Thyroid gland (tissue), 4 donors: ENCODE data around the gene SACM1L.

Source experiments
- POLR2A ChIP-seq, 2 donors: fragments of 450-650 bp; IDR thresholded peaks; one replicate each; pipeline ENCODE4 v1.6.1; 2017; ENCODE audit warnings: antibody characterized with exemption in 2 of 2, mild to moderate bottlenecking in 2 of 2, moderate library complexity in 1 of 2
- TF ChIP-seq, protein P1 (sequence below), 6 experiments: fragments of 200-600 bp in 3 of 6; fragments of 450-650 bp in 3 of 6; sonication (generic) in 3 of 6; IDR thresholded peaks; one replicate each; pipeline ENCODE4 v1.5.1; 2016 to 2019; ENCODE audit warnings: antibody characterized with exemption in 6 of 6, mild to moderate bottlenecking in 2 of 6, inconsistent platforms in 1 of 6, moderate library complexity in 1 of 6

DNA sequence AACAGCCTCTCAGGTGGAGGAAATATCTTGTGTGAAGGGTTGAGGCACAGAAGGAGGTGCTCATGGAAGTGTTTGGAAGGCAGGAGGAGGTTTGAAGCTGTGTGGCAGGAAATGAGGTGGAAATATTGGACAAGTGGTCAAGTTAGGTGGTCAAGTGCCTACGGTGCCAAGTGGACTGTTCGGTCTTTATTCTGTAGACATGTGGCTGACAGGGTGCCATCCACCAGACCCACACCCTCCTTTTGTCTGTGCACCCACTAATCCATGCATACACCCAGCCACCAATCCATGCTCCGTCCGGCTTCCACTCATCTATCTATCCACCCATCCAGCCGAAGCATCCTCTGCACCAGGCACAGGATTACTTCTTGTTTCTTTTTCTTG, 105.0 kb downstream of the SACM1L start:
- TF ChIP-seq, protein P1, sequence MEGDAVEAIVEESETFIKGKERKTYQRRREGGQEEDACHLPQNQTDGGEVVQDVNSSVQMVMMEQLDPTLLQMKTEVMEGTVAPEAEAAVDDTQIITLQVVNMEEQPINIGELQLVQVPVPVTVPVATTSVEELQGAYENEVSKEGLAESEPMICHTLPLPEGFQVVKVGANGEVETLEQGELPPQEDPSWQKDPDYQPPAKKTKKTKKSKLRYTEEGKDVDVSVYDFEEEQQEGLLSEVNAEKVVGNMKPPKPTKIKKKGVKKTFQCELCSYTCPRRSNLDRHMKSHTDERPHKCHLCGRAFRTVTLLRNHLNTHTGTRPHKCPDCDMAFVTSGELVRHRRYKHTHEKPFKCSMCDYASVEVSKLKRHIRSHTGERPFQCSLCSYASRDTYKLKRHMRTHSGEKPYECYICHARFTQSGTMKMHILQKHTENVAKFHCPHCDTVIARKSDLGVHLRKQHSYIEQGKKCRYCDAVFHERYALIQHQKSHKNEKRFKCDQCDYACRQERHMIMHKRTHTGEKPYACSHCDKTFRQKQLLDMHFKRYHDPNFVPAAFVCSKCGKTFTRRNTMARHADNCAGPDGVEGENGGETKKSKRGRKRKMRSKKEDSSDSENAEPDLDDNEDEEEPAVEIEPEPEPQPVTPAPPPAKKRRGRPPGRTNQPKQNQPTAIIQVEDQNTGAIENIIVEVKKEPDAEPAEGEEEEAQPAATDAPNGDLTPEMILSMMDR (IDR thresholded peaks at IDR 0.05) = no peak
- TF ChIP-seq POLR2A (IDR thresholded peaks at IDR 0.05) = no peak
